BLaER1 treated with 17β-estradiol and CSF1 and Interleukin-3, amounts not matched to agents 10 nM and 100 nM (cell line): ENCODE measurements around the gene PCDHGB2.
"Not testable (repeated sequence)": the region's sequence is repeated elsewhere in the genome, so short reads cannot be mapped to it uniquely, and the experiment has no call there.

Experiments used
- H3K27ac ChIP-seq, 11 experiments: shearing (Covaris generic); formaldehyde crosslinking; 2 replicates each; pipeline ENCODE4 v1.8.1; 2022
- H3K27me3 ChIP-seq, 11 experiments: shearing (Covaris generic); formaldehyde crosslinking; 2 replicates each; pipeline ENCODE4 v1.8.1; 2022
- H3K36me3 ChIP-seq, 11 experiments: shearing (Covaris generic); formaldehyde crosslinking; 2 replicates each; pipeline ENCODE4 v1.8.1; 2022
- H3K4me1 ChIP-seq, 10 experiments: shearing (Covaris generic); formaldehyde crosslinking; 2 replicates each; pipeline ENCODE4 v1.8.1; 2022
- H3K4me2 ChIP-seq, 11 experiments: shearing (Covaris generic); formaldehyde crosslinking; 2 replicates each; pipeline ENCODE4 v1.8.1; 2022
- H3K4me3 ChIP-seq, 10 experiments: shearing (Covaris generic); formaldehyde crosslinking; 2 replicates each; pipeline ENCODE4 v1.8.1; 2022
- H3K9ac ChIP-seq, 11 experiments: shearing (Covaris generic); formaldehyde crosslinking; 2 replicates each; pipeline ENCODE4 v1.8.1; 2022
- H3K9me3 ChIP-seq, 11 experiments: shearing (Covaris generic); formaldehyde crosslinking; replicated peaks in 1 of 11; 2 replicates each; pipeline ENCODE4 v1.8.1; 2022
- H4K20me1 ChIP-seq, 11 experiments: shearing (Covaris generic); formaldehyde crosslinking; 2 replicates each; pipeline ENCODE4 v1.8.1; 2022
- Cebpa-rat ChIP-seq, 11 experiments: shearing (Covaris generic); IDR thresholded peaks; 2 replicates each; pipeline ENCODE4 v1.8.1; 2022

PCDHGB2 gene

DNA sequence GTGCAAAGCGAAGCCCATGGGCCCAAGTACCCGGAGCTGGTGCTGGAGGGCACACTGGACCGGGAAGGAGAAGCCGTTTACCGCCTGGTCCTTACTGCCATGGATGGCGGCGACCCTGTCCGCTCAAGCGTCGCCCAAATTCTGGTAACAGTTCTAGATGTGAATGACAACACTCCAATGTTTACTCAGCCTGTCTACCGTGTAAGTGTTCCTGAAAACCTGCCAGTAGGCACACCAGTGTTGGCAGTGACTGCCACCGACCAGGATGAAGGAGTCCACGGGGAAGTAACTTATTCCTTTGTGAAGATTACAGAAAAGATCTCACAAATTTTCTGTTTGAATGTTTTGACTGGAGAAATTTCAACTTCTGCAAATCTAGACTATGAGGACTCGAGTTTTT is 14.8 kb downstream of the PCDHGB2 start:
- no peak for TF ChIP-seq Cebpa-rat (IDR thresholded peaks at IDR 0.05)
- Histone ChIP-seq H3K9me3 (peaks cover 77 to 90% (median 84%) of the 10 kb centered on the region in 11 experiments), H3K9ac (no peak overlapping the region)

DNA sequence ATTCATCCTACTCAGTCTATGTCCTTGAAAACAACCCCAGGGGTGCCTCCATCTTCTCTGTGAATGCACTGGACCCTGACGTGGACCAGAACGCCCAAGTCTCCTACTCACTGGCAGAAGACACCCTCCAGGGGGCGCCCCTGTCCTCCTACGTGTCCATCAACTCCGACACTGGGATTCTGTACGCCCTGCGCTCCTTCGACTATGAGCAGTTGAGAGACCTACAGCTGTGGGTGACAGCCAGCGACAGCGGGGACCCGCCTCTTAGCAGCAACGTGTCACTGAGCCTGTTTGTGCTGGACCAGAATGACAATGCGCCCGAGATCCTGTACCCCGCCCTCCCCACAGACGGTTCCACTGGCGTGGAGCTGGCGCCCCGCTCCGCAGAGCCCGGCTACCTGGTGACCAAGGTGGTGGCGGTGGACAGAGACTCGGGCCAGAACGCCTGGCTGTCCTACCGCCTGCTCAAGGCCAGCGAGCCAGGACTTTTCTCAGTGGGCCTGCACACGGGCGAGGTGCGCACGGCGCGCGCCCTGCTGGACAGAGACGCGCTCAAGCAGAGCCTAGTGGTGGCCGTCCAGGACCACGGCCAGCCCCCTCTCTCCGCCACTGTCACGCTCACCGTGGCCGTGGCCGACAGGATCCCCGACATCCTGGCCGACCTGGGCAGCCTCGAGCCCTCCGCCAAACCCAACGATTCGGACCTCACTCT is 15.8 kb downstream of the PCDHGB2 start:
- peaks cover 69 to 86% (median 75%) of the 10 kb centered on the region in 11 experiments for H3K9me3 ChIP-seq
- H3K36me3 ChIP-seq, H3K27me3 ChIP-seq: not testable (repeated sequence)

More for the DNA sequence above, 14.8 kb downstream of the PCDHGB2 start:
- no peak overlapping the region for H3K27ac ChIP-seq
- no peaks in the 10 kb centered on the region for H4K20me1 ChIP-seq
- no peak overlapping the region for H3K4me3 ChIP-seq
- H3K4me2 ChIP-seq = no peak overlapping the region
- peaks cover 0 to 9% (median 0%) of the 10 kb centered on the region in 11 experiments; a peak in 4 of 22 replicates for H3K36me3 ChIP-seq
- H3K27me3 ChIP-seq = peaks cover 0 to 6% (median 0%) of the 10 kb centered on the region in 11 experiments; a peak in 2 of 22 replicates
- no peaks in the 10 kb centered on the region for H3K4me1 ChIP-seq

DNA sequence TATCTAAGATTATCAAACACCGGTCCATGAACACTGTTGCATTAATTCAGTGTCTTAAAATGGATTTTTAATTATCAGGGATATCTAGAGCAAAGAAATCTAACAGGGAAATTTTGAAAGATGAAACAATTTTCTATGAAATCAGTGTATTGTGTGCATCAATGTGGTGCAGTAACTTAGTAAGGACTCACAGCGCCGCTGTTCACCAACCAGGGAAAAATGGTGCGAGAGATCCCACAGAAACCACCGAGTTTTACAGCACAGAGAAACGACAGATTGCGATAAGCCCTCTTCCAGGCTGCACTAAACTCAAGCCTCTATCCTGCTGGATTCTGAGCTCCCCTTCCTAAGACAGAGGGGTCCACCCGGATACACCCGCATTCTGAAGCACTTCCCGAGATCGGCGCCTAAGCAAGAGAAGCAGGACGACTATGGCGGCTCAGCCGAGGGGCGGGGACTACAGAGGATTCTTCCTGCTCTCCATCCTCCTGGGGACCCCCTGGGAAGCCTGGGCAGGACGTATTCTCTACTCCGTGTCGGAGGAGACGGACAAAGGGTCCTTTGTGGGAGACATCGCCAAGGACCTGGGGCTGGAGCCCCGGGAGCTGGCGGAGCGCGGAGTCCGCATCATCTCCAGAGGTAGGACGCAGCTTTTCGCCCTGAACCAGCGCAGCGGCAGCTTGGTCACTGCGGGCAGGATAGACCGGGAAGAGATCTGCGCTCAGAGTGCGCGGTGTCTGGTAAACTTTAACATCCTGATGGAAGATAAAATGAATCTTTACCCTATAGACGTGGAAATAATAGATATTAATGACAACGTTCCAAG is 22.9 kb downstream of the PCDHGB2 start, which contains the start of gene PCDHGA7:
TSS of gene PCDHGA7 (plus strand) at position 274 of the 826 bp plus-strand sequence. CDS start at position 432, 158 bp downstream.
- H3K9ac ChIP-seq = no peak within 1 kb of the TSS
- no peak within 1 kb of the TSS for H3K4me2 ChIP-seq
- no peak within 1 kb of the TSS for H3K27ac ChIP-seq
- H4K20me1 ChIP-seq = no peaks in the 10 kb centered on the region
- peaks cover 0 to 4% (median 0%) of the 10 kb centered on the region in 11 experiments; a peak in 1 of 22 replicates for H3K36me3 ChIP-seq
- H3K27me3 ChIP-seq = no peaks in the 10 kb centered on the region
- TF ChIP-seq Cebpa-rat (IDR thresholded peaks at IDR 0.05) = no peak
- peaks cover 47 to 79% (median 52%) of the 10 kb centered on the region in 11 experiments for H3K9me3 ChIP-seq
- no peak within 1 kb of the TSS for H3K4me3 ChIP-seq
- H3K4me1 ChIP-seq = no peaks in the 10 kb centered on the region

More for the DNA sequence above, 15.8 kb downstream of the PCDHGB2 start:
- not testable (repeated sequence) for H3K4me3 ChIP-seq, H3K4me1 ChIP-seq, H3K4me2 ChIP-seq, H3K27ac ChIP-seq, H4K20me1 ChIP-seq, H3K9ac ChIP-seq

DNA sequence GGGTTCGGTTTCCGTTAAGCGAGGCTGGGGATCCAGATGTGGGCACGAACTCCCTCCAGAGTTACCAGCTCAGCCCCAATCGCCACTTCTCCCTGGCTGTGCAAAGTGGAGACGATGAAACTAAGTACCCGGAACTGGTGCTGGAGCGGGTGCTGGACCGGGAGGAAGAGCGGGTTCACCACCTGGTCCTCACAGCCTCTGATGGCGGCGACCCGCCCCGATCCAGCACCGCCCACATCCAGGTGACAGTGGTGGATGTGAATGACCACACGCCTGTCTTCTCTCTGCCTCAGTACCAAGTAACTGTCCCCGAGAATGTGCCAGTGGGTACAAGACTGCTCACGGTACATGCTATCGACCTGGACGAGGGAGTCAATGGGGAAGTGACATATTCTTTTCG is 23.6 kb downstream of the PCDHGB2 start:
- no peaks in the 10 kb centered on the region for H3K4me1 ChIP-seq
- no peaks in the 10 kb centered on the region for H3K27me3 ChIP-seq
- H3K36me3 ChIP-seq = peaks cover 0 to 4% (median 0%) of the 10 kb centered on the region in 11 experiments; a peak in 1 of 22 replicates
- H3K4me3 ChIP-seq = no peak overlapping the region
- no peak overlapping the region for H3K9ac ChIP-seq
- no peak overlapping the region for H3K4me2 ChIP-seq
- no peaks in the 10 kb centered on the region for H4K20me1 ChIP-seq
- H3K9me3 ChIP-seq = peaks cover 47 to 75% (median 54%) of the 10 kb centered on the region in 11 experiments
- H3K27ac ChIP-seq = no peak overlapping the region
- TF ChIP-seq Cebpa-rat (IDR thresholded peaks at IDR 0.05) = no peak

DNA sequence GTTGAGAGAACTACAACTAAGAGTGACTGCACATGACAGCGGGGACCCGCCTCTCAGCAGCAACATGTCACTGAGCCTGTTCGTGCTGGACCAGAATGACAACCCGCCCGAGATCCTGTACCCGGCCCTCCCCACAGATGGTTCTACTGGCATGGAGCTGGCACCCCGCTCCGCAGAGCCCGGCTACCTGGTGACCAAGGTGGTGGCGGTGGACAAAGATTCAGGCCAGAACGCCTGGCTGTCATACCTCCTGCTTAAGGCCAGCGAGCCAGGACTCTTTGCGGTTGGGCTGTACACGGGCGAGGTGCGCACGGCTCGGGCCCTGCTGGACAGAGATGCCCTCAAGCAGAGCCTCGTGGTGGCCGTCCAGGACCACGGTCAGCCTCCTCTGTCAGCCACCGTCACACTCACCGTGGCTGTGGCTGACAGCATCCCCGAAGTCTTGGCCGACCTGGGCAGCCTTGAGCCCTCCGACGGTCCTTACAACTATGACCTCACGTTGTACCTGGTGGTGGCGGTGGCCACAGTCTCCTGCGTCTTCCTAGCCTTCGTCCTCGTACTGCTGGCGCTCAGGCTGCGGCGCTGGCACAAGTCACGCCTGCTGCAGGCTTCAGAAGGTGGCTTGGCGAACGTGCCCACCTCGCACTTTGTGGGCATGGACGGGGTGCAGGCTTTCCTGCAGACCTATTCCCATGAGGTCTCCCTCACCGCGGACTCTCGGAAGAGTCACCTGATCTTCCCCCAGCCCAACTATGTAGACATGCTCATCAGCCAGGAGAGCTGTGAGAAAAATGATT is 24.9 kb downstream of the PCDHGB2 start:
- Histone ChIP-seq H3K27ac (no peak overlapping the region), H3K4me2 (no peak overlapping the region), H3K4me3 (no peak overlapping the region), H3K27me3 (no peaks in the 10 kb centered on the region), H3K4me1 (peaks cover 0 to under 1% (median 0%) of the 10 kb centered on the region in 10 experiments; a peak in 2 of 20 replicates), H3K9ac (no peak overlapping the region), H4K20me1 (no peaks in the 10 kb centered on the region), H3K36me3 (peaks cover 0 to 4% (median 0%) of the 10 kb centered on the region in 11 experiments; a peak in 2 of 22 replicates), H3K9me3 (peaks cover 60 to 86% (median 67%) of the 10 kb centered on the region in 11 experiments)
- TF ChIP-seq Cebpa-rat (IDR thresholded peaks at IDR 0.05) = no peak

DNA sequence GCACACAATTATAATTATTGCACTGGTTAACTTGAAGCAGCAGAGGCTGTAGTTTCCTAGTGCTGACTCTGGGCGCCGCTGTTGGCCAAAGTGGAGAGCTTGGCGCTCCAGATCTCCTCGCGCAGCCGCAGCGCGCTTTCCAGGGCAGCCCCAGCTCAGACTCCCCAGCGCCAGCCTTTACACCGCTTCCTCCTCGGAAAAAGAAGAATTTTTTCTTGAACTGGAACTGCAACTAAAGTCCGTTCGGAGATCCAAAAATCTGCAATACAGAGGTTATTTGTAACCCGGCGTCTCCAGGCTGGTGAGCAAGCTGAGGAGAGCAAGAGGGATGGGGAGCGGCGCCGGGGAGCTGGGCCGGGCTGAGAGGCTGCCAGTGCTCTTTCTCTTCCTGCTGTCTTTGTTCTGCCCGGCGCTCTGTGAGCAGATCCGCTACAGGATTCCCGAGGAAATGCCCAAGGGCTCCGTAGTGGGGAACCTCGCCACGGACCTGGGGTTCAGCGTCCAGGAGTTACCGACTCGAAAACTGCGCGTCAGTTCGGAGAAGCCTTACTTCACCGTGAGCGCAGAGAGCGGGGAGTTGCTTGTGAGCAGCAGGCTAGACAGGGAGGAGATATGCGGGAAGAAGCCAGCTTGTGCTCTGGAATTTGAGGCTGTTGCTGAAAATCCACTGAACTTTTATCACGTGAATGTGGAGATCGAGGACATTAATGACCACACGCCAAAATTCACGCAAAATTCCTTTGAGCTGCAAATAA is 27.9 kb downstream of the PCDHGB2 start, which contains the start of gene PCDHGB4:
TSS of gene PCDHGB4 (plus strand) at position 142 of the 755 bp plus-strand sequence. CDS start at position 329, 187 bp downstream.
- H3K4me2 ChIP-seq, H3K27me3 ChIP-seq, H3K9ac ChIP-seq, H3K4me3 ChIP-seq, H3K27ac ChIP-seq, H4K20me1 ChIP-seq, H3K36me3 ChIP-seq: not testable (repeated sequence)
- Histone ChIP-seq H3K9me3 (peaks cover 58 to 73% (median 66%) of the 10 kb centered on the region in 11 experiments), H3K4me1 (peaks cover 0 to 14% (median 2%) of the 10 kb centered on the region in 10 experiments; a peak in 7 of 20 replicates)

DNA sequence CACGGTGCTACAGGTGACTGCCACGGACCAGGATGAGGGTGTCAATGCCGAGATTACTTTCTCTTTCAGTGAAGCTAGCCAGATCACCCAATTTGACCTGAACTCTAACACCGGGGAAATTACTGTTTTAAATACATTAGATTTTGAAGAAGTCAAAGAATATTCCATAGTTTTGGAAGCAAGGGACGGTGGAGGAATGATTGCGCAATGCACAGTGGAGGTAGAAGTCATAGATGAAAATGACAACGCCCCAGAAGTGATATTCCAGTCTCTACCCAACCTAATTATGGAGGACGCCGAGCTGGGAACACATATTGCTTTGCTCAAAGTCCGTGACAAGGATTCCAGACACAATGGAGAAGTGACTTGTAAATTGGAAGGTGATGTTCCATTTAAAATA is 28.9 kb downstream of the PCDHGB2 start:
- no peak overlapping the region for H3K4me3 ChIP-seq

More for the DNA sequence above, 28.9 kb downstream of the PCDHGB2 start:
- no peak overlapping the region for H3K27ac ChIP-seq
- no peaks in the 10 kb centered on the region; a peak in 1 of 22 replicates for H3K27me3 ChIP-seq
- peaks cover 58 to 73% (median 66%) of the 10 kb centered on the region in 11 experiments for H3K9me3 ChIP-seq
- TF ChIP-seq Cebpa-rat (IDR thresholded peaks at IDR 0.05) = peak; percentile 55 to 97 (median 80); a peak in 19 of 22 replicates
- no peak overlapping the region for H3K9ac ChIP-seq
- peaks cover 0 to 14% (median 2%) of the 10 kb centered on the region in 10 experiments; a peak in 7 of 20 replicates for H3K4me1 ChIP-seq
- peaks cover 0 to 5% (median 0%) of the 10 kb centered on the region in 11 experiments; a peak in 1 of 22 replicates for H3K36me3 ChIP-seq
- no peak overlapping the region for H3K4me2 ChIP-seq
- no peaks in the 10 kb centered on the region for H4K20me1 ChIP-seq
